GM12891 (cell line): ENCODE measurements around the gene SORCS1.

Experiments
- PAX5 ChIP-seq: IDR thresholded peaks from 2 replicates; pipeline ENCODE4 v1.6.1; 2011; ENCODE audit warnings: low read length, moderate library complexity, mild to moderate bottlenecking; ENCODE audit not compliant: insufficient read depth, severe bottlenecking
- POLR2A ChIP-seq: IDR thresholded peaks from 2 replicates; pipeline ENCODE4 v1.6.1; 2011; ENCODE audit warnings: low read depth, low read length, control low read depth
- POLR2AphosphoS5 ChIP-seq: IDR thresholded peaks from 2 replicates; pipeline ENCODE4 v1.6.1; 2011; ENCODE audit warnings: low read depth, low read length, control low read depth
- POU2F2 ChIP-seq: IDR thresholded peaks from 2 replicates; pipeline ENCODE4 v1.6.1; 2011; ENCODE audit warnings: low read depth, mild to moderate bottlenecking, control low read depth, low read length, moderate library complexity
- SPI1 ChIP-seq: IDR thresholded peaks from 2 replicates; pipeline ENCODE4 v1.6.1; 2011; ENCODE audit warnings: low read depth, low read length, control low read depth
- TAF1 ChIP-seq: IDR thresholded peaks from 2 replicates; pipeline ENCODE4 v1.6.1; 2011; ENCODE audit warnings: low read depth, low read length, control low read depth

GRCh38 chr10:107033799-107034422 is 130.6 kb downstream of the SORCS1 start:
- no peak for TF ChIP-seq TAF1
- TF ChIP-seq POLR2A: no peak
- no peak for TF ChIP-seq POU2F2
- no peak for TF ChIP-seq POLR2AphosphoS5
- TF ChIP-seq PAX5: no peak
- no peak for TF ChIP-seq SPI1
